H1 (cell line): ENCODE measurements around the gene NRXN3. TPM values are rescaled to one million over a fixed set of nuclear protein-coding genes. Genes with fewer than 3 reads are reported as not detected.

Experiments used
- BRCA1 ChIP-seq: IDR thresholded peaks from 2 replicates; pipeline ENCODE4 v1.6.1; 2012; ENCODE audit warnings: low read depth, low read length, improper control_type of control experiment
- JUND ChIP-seq: IDR thresholded peaks from 2 replicates; pipeline ENCODE4 v1.6.1; 2011; ENCODE audit warnings: mild to moderate bottlenecking, improper control_type of control experiment, low read length
- POLR2AphosphoS5 ChIP-seq: IDR thresholded peaks from 2 replicates; pipeline ENCODE4 v1.6.1; 2011; ENCODE audit warnings: low read depth, low read length
- SAP30 ChIP-seq: fragments of 300-600 bp; sonication (generic); IDR thresholded peaks from 2 replicates; pipeline ENCODE4 v1.7.1; 2012; ENCODE audit warnings: low read length, moderate library complexity, mild to moderate bottlenecking, inconsistent platforms; ENCODE audit not compliant: insufficient read depth, insufficient replicate concordance
- SIN3A ChIP-seq, 2 experiments: IDR thresholded peaks in 1 of 2; conservative IDR thresholded peaks in 1 of 2; 2 replicates each; pipeline ENCODE4 v1.6.1; 2011 to 2012; ENCODE audit warnings: low read length in 2 of 2, improper control_type of control experiment in 1 of 2, low read depth in 1 of 2, mild to moderate bottlenecking in 1 of 2
- polyA plus RNA-seq, 7 experiments: library from polyadenylated mRNA; depleted of rRNA in 3 of 7; stranded (reverse) in 5 of 7; unstranded in 2 of 7; fragments of >200 nt in 5 of 7; fragments of 200-250 nt in 2 of 7; gene quantifications; 1 replicate in 5 of 7; 2 replicates in 1 of 7; 4 replicates in 1 of 7; pipeline versions ENCODE4 v1.2.1 to v1.2.3, GENCODE V29; 2011 to 2013; ENCODE audit warnings: missing spikeins in 2 of 7, mixed read lengths in 2 of 7
- total RNA-seq: library from RNA; stranded (reverse); fragmentation: NEBNext Ultra II Directional; extraction: Animal tissue kit (Norgen Biotek cat#: 25700); gene quantifications from 2 replicates; pipeline ENCODE4 v1.2.1, GENCODE V29; 2021

The NRXN3 gene
- total and polyA plus RNA-seq, 2 of the 8 experiments (the other 6 are each of a cell fraction or from before 2014, with no cell fraction given): 2.6 to 4.1 TPM

DNA sequence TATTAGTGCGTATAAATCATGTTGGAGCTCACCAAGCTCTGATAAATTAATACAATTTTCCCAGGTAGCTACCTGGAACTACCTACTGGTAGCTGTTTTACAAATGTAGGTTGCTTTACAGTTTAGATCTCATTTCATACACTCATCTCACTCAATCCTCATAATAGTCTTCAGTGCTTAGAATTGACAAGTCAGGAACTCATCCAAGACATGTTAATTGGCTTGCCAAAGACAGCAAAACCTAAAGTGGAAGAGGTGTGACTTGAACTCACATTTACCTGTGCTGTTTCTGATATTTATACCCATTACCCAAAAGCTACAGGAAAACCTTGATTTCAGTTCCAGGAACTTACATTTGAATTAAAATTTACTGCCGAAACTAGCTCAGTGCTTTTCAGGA, 1744.4 kb downstream of the NRXN3 start (continued):
- TF ChIP-seq POLR2AphosphoS5 (no peak), SIN3A (conservative IDR thresholded peaks at IDR 0.05 in 1 of 2, IDR thresholded peaks at IDR 0.05 in 1 of 2; ENCODE audit: low read depth in 1 of 2, low read length in 2 of 2) (no peak), JUND (no peak), BRCA1 (no peak), SAP30 (no peak)
